A549 treated with AZD9567 at 1 μM for 4 hours (cell line): ENCODE measurements around the gene PRKCG. TPM values are rescaled to one million over a fixed set of nuclear protein-coding genes. Genes with fewer than 3 reads are reported as not detected.

ENCODE experiments used
- total RNA-seq: library from RNA; stranded (reverse); fragments of 200-300 nt; extraction: Qiagen RNA extraction; gene quantifications from 5 replicates; pipeline ENCODE4 v1.2.3, GENCODE V29; 2022; ENCODE audit not compliant: insufficient read depth

PRKCG gene
- total RNA-seq: 1.9 to 6.8 TPM (median 5.6 TPM) in 5 replicates

DNA sequence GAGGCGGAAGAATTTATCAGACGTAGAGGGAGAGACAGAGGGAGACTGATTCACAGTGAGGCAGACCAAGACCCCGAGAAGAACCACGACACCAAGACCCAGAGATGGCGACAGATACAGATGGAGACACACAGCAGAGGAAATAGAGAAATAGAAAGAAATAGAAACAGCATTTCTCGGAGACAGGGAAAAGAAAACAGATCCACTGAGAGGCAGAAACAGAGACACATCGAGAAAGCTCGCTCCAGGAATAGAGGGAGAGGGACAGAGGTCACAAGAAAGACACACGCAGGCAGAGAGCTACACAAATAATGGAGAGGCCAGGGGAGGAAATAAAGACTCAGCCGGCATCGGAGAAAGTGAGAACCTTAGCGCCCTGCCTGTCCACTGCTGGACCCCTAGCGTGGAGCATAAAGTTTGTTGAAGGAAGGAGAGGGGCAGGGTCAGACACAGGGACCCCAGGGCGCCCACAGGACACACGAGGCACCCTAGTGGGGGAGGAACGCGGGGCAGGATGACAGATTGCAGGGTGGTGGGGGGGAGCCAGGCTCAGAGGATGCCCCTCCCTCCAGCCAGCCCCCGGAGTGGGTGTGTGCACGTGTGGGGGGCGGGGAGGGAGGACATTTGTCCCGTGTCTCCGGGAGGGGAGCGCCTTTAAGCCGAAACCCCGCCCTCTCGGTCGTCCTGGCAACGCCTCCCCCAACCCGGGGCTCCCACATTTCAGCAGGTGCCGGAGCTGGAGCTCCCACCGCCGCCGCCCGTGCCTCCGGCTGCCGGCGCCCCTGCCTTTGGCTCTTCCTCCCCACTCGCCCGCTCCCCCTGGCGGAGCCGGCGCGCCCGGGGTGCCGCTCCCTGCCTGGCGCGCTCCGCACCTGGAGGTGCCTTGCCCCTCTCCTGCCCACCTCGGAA, at the start of gene PRKCG:
PRKCG (plus strand) TSS at position 716 of the 909 bp plus-strand sequence. CDS start 298 bp downstream, outside the sequence.

DNA sequence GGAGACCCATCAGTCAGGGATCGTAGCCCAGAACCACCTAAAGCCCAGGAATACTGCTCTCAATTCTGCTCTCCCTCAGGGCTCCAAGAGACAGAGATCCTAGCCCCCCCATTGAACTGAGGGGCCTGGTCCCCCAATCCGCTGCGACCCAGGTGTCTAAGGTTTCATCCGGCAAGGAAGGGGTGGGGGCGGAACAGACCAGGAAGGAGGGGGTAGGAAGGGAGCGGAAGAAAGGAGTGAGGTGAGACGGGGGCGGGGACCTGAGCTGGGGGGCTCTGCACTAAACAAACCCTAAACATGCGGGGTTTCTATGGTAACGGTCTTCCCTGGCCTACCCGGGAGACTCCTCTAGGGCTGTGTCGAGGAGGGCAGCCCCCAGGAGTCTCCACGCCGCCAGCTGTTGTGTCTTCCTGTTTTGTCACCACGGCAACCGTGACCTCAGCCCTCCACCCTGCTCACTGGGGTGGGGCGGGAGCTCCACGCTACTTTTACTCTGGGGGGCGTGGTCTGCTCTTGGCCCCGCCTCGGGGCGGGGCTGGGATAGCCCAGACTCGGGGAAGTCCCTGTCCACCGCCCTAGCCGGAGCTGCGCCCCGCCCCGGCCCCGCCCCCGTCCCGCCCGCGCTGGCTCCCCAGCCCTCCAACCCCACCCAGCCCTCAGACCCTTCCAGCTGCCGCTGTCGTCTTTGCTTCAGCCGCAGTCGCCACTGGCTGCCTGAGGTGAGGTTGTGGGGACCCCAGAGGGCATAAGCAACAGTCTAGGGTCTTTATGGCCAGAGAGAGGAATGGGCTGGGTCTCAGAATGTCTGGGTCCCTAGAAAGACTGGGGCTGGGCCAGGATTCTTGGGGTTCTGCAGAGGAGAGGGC, 14.5 kb upstream of the PRKCG start, which contains the start of gene MYADM:
MYADM (plus strand) TSS at position 659 of the 866 bp plus-strand sequence. CDS start 5,647 bp downstream, outside the sequence.

GRCh38 chr19:53908935-53909415, 27.0 kb downstream of the PRKCG start, which contains the start of gene CACNG7:
TSS of gene CACNG7 (plus strand) at chr19:53909278. CDS start at chr19:53912832, 3,554 bp downstream.

Other genes with a start within 250 kb of the PRKCG start
- gene NLRP12, start 57.9 kb upstream of the PRKCG start, total RNA-seq: 0.02 TPM in 1 of 5 replicates, not detected in the others
- 200 to 307 TPM (median 278 TPM) in 5 replicates for gene MYADM, start 14.3 kb upstream of the PRKCG start, total RNA-seq
- gene CACNG7, start 27.1 kb downstream of the PRKCG start, total RNA-seq: 5.6 to 8.6 TPM (median 8.5 TPM) in 5 replicates
- gene CACNG8, start 80.7 kb downstream of the PRKCG start, total RNA-seq: 0.35 to 1.1 TPM (median 0.94 TPM) in 5 replicates
- gene CACNG6, start 109.4 kb downstream of the PRKCG start, total RNA-seq: 4.2 to 11.4 TPM (median 10.2 TPM) in 5 replicates
- gene VSTM1, start 181.7 kb downstream of the PRKCG start, total RNA-seq: 0.45 to 0.99 TPM (median 0.63 TPM) in 4 of 5 replicates, not detected in the other
- not detected in 5 replicates for gene TARM1, start 199.2 kb downstream of the PRKCG start, total RNA-seq
- 0.18 to 0.38 TPM (median 0.29 TPM) in 4 of 5 replicates, not detected in the other for gene OSCAR, start 218.6 kb downstream of the PRKCG start, total RNA-seq
- gene NDUFA3, start 220.7 kb downstream of the PRKCG start, total RNA-seq: 206 to 250 TPM (median 226 TPM) in 5 replicates
- gene TFPT, start 233.5 kb downstream of the PRKCG start, total RNA-seq: 20.0 to 21.2 TPM (median 20.3 TPM) in 5 replicates
- gene PRPF31, start 233.6 kb downstream of the PRKCG start, total RNA-seq: 108 to 123 TPM (median 114 TPM) in 5 replicates